Kidney epithelial cell (primary cell): Measurements from ENCODE around the gene PREX1. TPM values are rescaled to one million over a fixed set of nuclear protein-coding genes. Genes with fewer than 3 reads are reported as not detected.

Experiments
- DNase-seq: peaks from one replicate; pipeline ENCODE4 v3.0.0-alpha.2; 2010; ENCODE audit warnings: low read depth
- H3K27me3 ChIP-seq: 2 replicates; pipeline ENCODE4 v1.6.0; 2011; ENCODE audit warnings: low read length; ENCODE audit not compliant: control insufficient read depth, insufficient read depth
- H3K36me3 ChIP-seq: 2 replicates; pipeline ENCODE4 v1.5.1; 2011; ENCODE audit warnings: low read length; ENCODE audit not compliant: control insufficient read depth, insufficient read depth
- H3K4me3 ChIP-seq: 2 replicates; pipeline ENCODE4 v1.5.1; 2011; ENCODE audit warnings: low read depth, mild to moderate bottlenecking, control low read depth, low read length
- total RNA-seq: library from RNA; depleted of rRNA; stranded (reverse); fragments of >200 nt; gene quantifications from 2 replicates; pipeline ENCODE4 v1.2.3, GENCODE V29; 2015
- TF ChIP-seq, protein P1 (sequence below): IDR thresholded peaks from 2 replicates; pipeline ENCODE4 v1.5.1; 2011; ENCODE audit warnings: mild to moderate bottlenecking, moderate library complexity, low read length, control low read depth, inconsistent platforms; ENCODE audit not compliant: insufficient read depth, poor library complexity, severe bottlenecking

PREX1 gene
- total RNA-seq, 1 donor from 2014 or later = 3.5 TPM

DNA sequence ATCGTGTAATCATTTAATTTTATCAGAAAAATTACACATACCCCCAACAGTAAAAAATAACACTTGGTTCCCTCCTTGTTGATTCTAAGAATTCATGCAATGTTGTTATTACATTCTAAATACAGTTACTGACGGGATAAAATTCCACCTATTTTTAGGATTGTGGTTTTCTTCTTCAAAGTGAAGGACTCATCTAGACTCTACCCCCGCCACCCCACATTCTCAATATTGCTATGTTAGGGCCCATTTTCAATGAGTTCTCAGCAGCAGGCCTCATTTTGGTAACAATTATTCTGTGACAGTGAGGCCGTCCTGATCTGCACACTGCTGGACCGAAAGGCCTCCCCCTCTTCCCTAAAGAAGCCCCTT lies 43.5 kb downstream of the PREX1 start:
- H3K36me3 ChIP-seq = no peaks in the 10 kb centered on the region
- DNase-seq = no peak
- no peak overlapping the region for H3K4me3 ChIP-seq
- TF ChIP-seq, protein P1, sequence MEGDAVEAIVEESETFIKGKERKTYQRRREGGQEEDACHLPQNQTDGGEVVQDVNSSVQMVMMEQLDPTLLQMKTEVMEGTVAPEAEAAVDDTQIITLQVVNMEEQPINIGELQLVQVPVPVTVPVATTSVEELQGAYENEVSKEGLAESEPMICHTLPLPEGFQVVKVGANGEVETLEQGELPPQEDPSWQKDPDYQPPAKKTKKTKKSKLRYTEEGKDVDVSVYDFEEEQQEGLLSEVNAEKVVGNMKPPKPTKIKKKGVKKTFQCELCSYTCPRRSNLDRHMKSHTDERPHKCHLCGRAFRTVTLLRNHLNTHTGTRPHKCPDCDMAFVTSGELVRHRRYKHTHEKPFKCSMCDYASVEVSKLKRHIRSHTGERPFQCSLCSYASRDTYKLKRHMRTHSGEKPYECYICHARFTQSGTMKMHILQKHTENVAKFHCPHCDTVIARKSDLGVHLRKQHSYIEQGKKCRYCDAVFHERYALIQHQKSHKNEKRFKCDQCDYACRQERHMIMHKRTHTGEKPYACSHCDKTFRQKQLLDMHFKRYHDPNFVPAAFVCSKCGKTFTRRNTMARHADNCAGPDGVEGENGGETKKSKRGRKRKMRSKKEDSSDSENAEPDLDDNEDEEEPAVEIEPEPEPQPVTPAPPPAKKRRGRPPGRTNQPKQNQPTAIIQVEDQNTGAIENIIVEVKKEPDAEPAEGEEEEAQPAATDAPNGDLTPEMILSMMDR = no peak
- H3K27me3 ChIP-seq = no peaks in the 10 kb centered on the region

DNA sequence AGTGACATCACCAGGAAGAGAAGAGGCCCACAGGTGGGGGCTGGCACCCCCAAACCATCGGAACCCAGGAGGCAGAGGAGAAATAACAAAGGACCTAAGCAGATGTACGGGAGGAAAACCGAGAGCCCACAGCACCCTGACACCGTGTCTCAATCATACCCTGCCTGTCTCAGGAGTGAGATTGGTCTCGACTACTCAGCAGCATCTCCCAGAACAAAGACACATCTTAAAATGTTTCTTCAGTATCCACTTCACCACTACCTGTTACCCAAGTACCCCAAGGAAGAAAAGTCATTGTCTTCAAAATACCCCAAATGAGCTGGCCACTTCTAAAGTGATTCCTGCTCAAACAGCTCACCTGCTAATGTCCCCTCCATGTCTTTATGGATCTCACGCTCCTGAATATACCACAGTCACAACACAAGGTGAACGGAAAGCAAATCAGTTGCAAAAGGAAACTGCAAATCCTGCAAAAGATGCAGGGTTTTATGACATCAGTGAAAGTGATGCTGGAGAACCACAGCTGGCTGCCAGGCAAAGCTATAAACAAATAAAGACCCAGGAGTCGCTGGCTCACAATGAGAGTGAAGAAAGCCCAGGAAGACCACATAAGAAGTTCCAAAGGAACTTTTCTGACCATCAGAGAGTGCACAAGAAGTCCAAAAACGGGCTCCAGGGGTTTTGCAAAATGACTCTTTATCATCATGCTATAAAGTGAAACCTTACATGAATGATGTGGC lies 44.1 kb downstream of the PREX1 start:
- no peak for DNase-seq

DNA sequence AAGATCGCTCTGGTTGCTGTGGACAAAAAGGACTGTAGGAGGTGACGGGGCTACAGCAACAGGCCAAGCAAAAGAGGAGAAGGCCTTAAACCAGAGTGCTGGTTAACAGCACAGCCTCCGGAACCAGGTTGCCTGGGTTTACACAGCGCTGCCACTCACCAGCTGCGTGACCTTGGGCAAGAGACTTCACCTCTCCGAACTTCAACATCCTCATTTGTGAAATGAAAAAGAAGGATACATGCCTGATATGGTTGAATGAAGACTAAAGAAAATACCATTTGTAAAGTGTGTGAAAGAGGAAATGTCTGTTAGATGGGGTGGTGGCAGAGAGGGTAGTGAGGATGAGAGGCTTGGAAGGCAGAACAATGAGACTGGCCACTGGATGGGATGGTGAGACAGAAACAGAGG lies 44.9 kb downstream of the PREX1 start:
- H3K4me3 ChIP-seq = no peak overlapping the region
- TF ChIP-seq, protein P1 = no peak
- no peaks in the 10 kb centered on the region for H3K27me3 ChIP-seq
- H3K36me3 ChIP-seq = no peaks in the 10 kb centered on the region
- DNase-seq = no peak

More for the DNA sequence above, 44.1 kb downstream of the PREX1 start:
- no peak overlapping the region for H3K4me3 ChIP-seq
- H3K27me3 ChIP-seq = no peaks in the 10 kb centered on the region
- TF ChIP-seq, protein P1 = no peak
- H3K36me3 ChIP-seq = no peaks in the 10 kb centered on the region

DNA sequence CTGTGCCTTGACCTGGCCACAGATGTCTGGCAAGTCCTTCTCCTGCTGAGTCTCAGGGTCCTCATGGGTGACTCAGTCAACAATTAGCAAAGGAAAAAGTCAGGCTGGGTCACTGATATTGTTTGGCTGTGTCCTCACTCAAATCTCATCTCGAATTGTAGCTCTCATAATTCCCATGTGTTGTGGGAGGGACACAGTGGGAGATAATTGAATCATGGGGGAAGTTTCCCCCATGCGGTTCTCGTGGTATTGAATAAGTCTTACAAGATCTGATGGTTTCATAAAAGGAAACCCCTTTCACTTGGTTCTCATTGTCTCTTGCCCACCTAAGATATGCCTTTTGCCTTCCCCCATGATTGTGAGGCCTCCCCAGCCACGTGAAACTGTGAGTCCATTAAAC lies 45.7 kb downstream of the PREX1 start:
- no peak for DNase-seq

DNA sequence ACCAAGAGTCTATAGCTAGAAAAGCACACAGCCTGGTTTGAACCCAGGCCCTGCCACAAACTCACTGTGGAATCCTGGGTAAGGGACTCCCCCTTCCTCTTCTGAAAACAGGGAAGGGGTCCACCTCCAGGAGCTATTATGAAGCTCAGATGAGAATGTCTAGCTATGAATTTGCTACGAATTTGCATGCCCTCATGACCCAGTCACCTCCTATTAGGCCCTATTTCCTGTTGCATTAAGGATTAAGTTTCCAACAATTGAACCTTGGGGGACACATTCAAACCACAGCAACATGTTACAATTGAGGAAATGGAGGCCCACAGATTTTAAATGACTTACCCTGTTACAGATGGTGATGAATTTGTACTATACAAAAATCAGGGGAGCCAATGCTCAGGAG lies 46.2 kb downstream of the PREX1 start:
- Histone ChIP-seq H3K4me3 (no peak overlapping the region), H3K27me3 (no peaks in the 10 kb centered on the region), H3K36me3 (no peaks in the 10 kb centered on the region)
- TF ChIP-seq, protein P1 = no peak
- DNase-seq = no peak

More for the DNA sequence above, 45.7 kb downstream of the PREX1 start:
- H3K4me3 ChIP-seq = no peak overlapping the region
- TF ChIP-seq, protein P1 = no peak
- H3K36me3 ChIP-seq = no peaks in the 10 kb centered on the region
- H3K27me3 ChIP-seq = no peaks in the 10 kb centered on the region

DNA sequence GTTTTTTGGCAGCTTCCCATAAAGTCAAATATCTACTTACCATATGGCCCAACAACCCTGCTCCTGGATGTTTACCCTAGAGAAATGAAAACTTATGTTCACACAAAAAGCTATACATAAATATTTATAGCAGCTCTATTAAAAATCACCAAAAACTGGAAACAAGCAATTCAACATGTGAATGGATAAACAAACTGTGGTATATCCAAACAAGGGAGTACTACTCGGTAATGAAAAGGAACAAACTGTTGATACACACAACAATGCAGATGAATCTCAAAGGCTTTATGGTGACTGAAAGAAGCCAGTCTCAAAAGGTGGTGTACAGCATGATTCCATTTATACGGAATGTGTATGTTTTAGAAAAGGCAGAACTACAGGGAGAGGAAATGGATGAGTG lies 48.4 kb downstream of the PREX1 start:
- H3K36me3 ChIP-seq = no peaks in the 10 kb centered on the region
- no peak for DNase-seq
- H3K4me3 ChIP-seq = no peak overlapping the region
- TF ChIP-seq, protein P1 = no peak
- no peaks in the 10 kb centered on the region for H3K27me3 ChIP-seq
